MV-4-11 (cell line): Measurements from ENCODE around the gene TPI1.
A peak's percentile ranks its signal among the peaks of the same experiment; 100 is the strongest.
"Not testable (repeated sequence)": the region's sequence is repeated elsewhere in the genome, so short reads cannot be mapped to it uniquely, and the experiment has no call there.

Source experiments
- DNase-seq: peaks from one replicate; lab custom pipeline; 2025; lab: John Stamatoyannopoulos, UW

TPI1 gene

GRCh38 chr12:6869049-6870021 is 2.0 kb downstream of the TPI1 start:
- DNase-seq = peak; percentile 62

DNA sequence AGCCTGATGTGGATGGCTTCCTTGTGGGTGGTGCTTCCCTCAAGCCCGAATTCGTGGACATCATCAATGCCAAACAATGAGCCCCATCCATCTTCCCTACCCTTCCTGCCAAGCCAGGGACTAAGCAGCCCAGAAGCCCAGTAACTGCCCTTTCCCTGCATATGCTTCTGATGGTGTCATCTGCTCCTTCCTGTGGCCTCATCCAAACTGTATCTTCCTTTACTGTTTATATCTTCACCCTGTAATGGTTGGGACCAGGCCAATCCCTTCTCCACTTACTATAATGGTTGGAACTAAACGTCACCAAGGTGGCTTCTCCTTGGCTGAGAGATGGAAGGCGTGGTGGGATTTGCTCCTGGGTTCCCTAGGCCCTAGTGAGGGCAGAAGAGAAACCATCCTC is 3.0 kb downstream of the TPI1 start:
- DNase-seq = not testable (repeated sequence)

GRCh38 chr12:6871052-6871957 is 4.0 kb downstream of the TPI1 start:
- peak; percentile 34 for DNase-seq

- peak; percentile 60 for DNase-seq
These were observed 5.0 kb downstream of the TPI1 start for GRCh38 chr12:6872073-6873048.

DNA sequence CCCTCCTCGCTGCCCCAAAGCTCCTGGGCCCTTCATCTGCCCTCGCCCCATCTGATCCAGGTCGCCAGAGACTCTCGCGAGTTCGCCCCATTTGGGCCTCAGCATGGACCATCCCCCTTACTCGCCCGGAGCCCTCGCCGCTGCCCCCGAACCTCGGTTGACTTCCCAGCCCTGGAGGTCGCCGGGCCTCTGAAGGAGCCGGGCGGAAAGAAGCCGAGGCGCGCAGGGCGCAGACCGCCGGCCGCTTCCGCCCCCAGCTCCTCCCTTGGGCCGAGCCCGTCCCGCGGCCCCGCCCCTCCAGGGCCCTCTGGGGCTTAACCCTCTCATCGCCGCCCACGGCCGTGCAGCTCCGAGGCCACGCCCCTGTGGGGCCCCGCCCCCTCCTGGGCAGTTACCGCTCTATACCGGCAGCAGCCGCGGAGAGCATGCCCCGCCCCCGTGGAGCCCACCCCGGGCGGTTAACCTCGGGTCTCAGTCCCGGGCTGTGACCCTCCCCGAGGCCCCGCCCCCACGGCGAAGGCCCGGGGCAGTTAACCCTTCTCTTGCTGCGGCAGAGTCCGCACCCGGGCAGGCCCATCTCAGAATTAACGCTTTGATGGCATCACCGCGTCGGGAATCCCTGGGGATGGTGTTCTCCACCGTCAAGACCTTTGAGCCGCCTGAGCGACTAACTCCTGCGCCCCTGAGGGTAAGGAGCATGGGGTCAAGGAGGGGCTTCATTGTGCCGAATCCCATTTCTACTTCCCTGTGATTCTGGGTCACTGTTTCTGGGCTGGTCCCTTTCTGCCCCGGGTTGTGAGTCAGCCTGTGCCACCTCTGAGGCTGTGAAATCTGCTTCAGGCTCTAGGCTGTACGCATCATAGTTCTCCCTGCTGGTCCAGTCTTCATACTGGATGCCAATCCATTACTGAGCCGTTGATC is 6.0 kb downstream of the TPI1 start, which contains the start of gene SPSB2:
SPSB2 (minus strand) TSS at position 210 of the 921 bp plus-strand sequence. CDS start 402 bp downstream, outside the sequence.
- DNase-seq = peak; percentile 93

- DNase-seq = not testable (repeated sequence)
These were observed 6.7 kb downstream of the TPI1 start for GRCh38 chr12:6874015-6874368.

DNA sequence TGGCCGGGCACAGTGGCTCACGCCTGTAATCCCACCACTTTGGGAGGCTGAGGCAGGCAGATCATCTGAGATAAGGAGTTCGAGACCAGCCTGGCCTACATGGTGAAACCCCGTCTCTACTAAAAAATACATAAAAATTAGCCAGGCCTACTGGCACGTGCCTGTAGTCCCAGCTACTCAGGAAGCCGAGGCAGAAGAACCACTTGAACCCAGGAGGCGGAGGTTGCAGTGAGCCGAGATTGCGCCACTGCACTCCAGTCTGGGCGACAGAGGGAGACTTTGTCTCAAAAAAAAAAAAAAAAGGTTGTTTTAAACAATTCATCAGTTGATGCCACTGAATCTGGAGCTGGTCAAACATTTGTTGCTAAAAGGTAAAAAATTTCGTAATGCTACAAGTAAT is 12.5 kb downstream of the TPI1 start:
- peak; percentile 39 for DNase-seq

DNA sequence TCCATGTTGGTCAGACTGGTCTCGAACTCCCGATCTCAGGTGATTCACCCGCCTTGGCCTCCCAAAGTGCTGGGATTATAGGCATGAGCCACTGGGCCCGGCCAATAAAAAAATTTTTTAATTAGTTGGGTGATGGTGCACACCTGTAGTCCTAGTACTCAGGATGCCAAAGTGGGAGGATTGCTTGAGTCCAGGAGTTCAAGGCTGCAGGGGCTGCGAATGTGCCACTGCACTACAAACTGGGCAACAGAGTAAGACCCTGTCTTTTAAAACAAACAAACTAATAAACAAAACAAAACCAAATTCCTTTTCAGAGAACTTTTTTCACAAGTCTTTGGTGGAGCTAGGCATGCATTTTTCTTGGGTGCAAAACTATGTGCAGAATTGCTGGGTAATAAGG is 15.9 kb downstream of the TPI1 start:
- DNase-seq = no peak

GRCh38 chr12:6883683-6884082 is 16.4 kb downstream of the TPI1 start:
- no peak for DNase-seq

GRCh38 chr12:6884539-6884938 is 17.2 kb downstream of the TPI1 start:
- no peak for DNase-seq

GRCh38 chr12:6886206-6886999 is 19.1 kb downstream of the TPI1 start:
- peak; percentile 31 for DNase-seq

DNA sequence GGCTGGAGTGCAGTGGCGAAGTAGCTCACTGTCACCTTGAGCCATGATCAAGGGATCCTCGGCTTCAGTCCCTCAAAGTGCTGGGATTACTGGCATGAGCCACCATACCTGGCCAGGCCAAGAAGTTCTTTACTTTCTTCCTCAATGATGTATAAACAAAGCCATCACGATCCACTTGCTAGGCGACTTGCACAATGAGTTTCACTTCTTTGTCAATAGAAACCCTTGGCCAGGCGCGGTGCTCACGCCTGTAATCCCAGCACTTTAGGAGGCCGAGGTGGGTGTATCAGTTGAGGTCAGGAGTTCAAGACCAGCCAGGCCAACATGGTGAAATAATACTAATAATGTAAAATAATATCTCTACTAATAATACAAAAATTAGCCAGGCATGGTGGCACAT is 20.1 kb downstream of the TPI1 start:
- DNase-seq = peak; percentile 92

GRCh38 chr12:6888360-6888759 is 21.0 kb downstream of the TPI1 start:
- no peak for DNase-seq

DNA sequence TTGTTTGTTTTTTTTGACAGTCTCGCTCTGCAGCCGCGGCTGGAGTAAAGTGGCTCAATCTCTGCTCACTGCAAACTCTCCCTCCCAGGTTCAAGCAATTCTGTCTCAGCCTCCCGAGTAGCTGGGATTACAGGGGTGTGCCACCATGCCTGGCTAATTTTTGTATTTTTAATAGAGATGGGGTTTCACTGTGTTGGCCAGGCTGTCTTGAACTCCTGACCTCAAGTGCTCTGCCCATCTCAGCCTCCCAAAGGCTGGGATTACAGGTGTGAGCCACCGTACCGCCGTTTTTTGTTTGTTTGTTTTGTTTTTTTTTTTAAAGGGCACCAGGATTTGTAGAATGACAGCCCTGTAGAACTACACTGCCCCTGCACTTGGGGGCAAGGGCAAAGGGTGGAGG is 21.5 kb downstream of the TPI1 start:
- not testable (repeated sequence) for DNase-seq

DNA sequence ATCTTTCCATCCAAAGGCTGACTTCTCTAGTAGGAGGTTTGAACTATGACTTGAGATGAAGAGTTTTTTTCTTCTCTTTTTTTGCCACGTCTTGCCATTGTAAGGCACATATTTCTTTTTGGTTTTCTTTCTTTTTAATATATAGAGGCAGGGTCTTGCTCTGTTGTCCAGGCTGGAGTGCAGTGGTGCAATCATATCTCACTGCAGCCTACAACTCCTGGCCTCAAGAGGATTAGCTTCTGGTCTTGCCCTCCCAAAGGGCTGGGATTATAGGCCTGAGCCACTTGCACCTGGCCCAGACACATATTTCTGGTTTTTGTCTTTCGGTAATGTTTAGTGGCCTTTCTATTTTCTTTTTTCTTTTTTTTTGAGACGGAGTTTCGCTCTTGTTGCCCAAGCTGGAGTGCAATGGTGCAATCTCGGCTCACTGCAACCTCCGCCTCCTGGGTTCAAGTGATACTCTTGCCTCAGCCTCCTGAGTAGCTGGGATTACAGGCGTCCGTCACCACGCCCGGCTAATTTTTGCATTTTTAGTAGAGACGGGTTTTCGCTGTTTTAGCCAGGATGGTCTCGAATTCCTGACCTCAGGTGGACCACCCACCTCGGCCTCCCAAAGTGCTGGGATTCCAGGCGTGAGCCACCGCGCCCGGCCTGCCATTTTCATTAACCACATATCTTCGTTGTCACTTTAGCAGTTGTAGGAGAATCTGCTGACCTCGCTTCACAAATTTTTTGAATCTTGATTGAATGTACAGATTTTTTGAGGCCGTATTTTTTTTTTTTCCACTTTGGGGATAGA is 22.6 kb downstream of the TPI1 start:
- peak; percentile 26 for DNase-seq

DNA sequence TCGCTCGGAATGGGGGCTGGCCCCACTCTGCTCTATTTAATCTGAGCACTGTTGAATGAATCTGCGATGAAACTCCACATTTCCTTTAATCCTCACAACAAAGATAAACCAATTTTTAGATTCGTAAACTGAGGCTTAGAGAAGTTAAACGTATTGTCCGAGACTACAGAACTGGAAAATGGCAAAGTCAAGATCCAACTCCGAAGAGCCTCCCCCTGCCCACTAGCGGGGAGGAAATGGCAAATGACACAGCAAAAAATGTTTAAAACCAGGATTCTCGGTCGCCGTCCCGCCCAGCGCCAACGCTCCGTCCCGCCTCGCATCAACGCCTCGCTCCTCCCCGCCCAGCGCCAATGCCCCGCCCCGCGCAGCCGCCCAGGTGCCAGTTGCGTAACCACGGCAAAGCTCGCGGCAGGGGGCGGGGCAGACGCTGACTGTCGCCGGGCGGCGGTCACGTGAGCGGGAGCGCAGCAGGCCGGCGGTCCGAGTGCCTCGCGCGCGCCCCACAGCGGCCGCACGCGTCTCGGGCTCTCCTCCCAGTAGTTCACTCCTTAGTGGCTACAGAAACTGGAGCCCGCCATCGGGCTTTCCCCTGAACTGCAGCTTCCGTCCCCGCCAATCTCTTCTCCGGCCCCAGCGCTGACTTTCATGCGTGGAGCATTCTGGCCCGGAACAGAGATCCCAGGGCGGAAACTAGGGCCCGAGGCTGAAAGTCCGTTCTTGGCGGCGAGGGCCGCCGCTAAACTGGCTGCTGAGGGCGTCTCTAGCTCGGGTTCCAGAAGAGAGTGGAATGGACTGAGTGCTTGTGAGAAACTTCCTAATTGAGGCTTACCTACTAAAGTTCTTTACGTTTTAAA is 23.7 kb downstream of the TPI1 start:
- DNase-seq = peak; percentile 95

GRCh38 chr12:6891646-6892001 is 24.3 kb downstream of the TPI1 start:
- DNase-seq = no peak

DNA sequence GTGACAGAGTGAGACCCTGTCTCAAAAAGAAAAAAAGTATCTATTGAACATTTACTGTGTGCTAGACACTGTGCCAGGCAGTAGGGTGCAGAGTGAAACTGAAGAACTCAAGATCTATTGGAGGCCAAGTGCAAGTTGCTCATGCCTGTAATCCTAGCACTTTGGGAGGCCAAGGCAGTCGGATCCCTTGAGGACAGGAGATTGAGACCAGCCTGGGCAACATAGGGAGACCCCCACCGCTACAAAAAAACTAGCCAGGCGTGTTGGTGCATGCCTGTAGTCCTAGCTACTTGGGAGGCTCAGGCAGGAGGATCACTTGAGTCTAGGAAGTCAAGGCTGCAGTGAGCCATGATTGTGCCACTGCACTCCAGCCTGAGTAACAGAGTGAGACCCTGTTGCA is 25.4 kb downstream of the TPI1 start:
- not testable (repeated sequence) for DNase-seq
